ENCODE data around the gene FGD3. TPM values are rescaled to one million over a fixed set of nuclear protein-coding genes. Genes with fewer than 3 reads are reported as not detected.
A peak's percentile ranks its signal among the peaks of the same experiment; 100 is the strongest.

FGD3 gene
- polyA plus RNA-seq, 2 of the 4 experiments (the other 2 are of a cell fraction): 0.18 to 0.23 TPM

DNA sequence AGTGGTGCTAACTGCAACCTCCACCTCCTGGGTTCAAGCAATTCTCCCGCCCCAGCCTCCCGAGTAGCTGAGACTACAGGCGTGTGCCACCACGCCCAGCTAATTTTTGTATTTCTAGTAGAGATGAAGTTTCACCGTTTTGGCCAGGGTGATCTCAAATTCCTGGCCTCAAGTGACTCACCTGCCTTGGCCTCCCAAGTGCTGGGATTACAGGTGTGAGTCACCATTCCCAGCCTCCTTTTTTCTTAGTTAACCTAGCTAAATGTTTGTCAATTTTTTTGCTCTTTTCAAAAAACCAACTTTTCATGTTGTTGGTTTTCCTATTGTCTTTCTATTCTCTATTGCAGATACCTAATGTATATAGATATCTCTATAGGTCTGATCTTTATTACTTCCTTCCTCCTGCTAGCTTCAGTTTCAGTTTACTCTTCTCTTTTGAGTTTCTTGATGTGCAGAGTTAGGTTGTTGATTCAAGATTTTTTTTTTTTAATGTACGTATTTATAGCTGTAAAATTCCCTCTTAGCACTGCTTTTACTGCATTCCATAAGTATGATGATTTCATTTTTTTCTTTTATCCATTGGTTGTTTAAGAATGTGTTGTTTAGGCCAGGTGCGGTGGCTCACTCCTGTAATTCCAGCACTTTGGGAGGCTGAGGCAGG, 32.9 kb downstream of the FGD3 start:
- FAIRE-seq: no peak
- WGBS (ENCODE audit: missing lambda C conversion rate): 41% methylated on average over 7 of the region's 7 CpGs
- ATAC-seq: no peak
- H3K4me3 ChIP-seq: no peak overlapping the region
- H3K9me3 ChIP-seq: peaks cover 30% of the 10 kb centered on the region; the same call in 2 of the 3 replicates
- POLR2A ChIA-PET: no interaction called here
- TF ChIP-seq, protein P1, sequence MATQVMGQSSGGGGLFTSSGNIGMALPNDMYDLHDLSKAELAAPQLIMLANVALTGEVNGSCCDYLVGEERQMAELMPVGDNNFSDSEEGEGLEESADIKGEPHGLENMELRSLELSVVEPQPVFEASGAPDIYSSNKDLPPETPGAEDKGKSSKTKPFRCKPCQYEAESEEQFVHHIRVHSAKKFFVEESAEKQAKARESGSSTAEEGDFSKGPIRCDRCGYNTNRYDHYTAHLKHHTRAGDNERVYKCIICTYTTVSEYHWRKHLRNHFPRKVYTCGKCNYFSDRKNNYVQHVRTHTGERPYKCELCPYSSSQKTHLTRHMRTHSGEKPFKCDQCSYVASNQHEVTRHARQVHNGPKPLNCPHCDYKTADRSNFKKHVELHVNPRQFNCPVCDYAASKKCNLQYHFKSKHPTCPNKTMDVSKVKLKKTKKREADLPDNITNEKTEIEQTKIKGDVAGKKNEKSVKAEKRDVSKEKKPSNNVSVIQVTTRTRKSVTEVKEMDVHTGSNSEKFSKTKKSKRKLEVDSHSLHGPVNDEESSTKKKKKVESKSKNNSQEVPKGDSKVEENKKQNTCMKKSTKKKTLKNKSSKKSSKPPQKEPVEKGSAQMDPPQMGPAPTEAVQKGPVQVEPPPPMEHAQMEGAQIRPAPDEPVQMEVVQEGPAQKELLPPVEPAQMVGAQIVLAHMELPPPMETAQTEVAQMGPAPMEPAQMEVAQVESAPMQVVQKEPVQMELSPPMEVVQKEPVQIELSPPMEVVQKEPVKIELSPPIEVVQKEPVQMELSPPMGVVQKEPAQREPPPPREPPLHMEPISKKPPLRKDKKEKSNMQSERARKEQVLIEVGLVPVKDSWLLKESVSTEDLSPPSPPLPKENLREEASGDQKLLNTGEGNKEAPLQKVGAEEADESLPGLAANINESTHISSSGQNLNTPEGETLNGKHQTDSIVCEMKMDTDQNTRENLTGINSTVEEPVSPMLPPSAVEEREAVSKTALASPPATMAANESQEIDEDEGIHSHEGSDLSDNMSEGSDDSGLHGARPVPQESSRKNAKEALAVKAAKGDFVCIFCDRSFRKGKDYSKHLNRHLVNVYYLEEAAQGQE (IDR thresholded peaks at IDR 0.05): no peak
- TF ChIP-seq FOSL2 (IDR thresholded peaks at IDR 0.05) (no peak), FOSL2 (CRISPR knock-in tag; IDR thresholded peaks at IDR 0.05) (peak; percentile 21; the same call in 1 of the 2 replicates), NPAS2 (CRISPR knock-in tag; IDR thresholded peaks at IDR 0.05; ENCODE audit: borderline replicate concordance) (no peak)
- no peak overlapping the region for H3K4me2 ChIP-seq
- CTCF ChIA-PET: interaction anchor here (1.0 kb wide), 1 partner anchor 24 kb away, joined by 4 read pairs; no protein-coding TSS in a partner anchor
- H3K4me1 ChIP-seq: no peaks in the 10 kb centered on the region
- DNase-seq (ENCODE audit: low read depth in 1 of 2, low spot score in 1 of 2): no peak
- no peak overlapping the region for H3K27ac ChIP-seq

- H3K27ac ChIP-seq: no peak overlapping the region
- TF ChIP-seq MYC (IDR thresholded peaks at IDR 0.05; ENCODE audit: borderline replicate concordance, low read length) (no peak), ZNF302 (CRISPR knock-in tag; IDR thresholded peaks at IDR 0.05) (no peak), RFX5 (IDR thresholded peaks at IDR 0.05) (no peak), CHD2 (IDR thresholded peaks at IDR 0.05; ENCODE audit: low read length, partially characterized antibody) (no peak), CEBPB (IDR thresholded peaks at IDR 0.05) (no peak), ZSCAN20 (CRISPR knock-in tag; IDR thresholded peaks at IDR 0.05) (no peak), NFE2L2 (conservative IDR thresholded peaks at IDR 0.05; ENCODE audit: low read length) (no peak)
- TF ChIP-seq, protein P2, sequence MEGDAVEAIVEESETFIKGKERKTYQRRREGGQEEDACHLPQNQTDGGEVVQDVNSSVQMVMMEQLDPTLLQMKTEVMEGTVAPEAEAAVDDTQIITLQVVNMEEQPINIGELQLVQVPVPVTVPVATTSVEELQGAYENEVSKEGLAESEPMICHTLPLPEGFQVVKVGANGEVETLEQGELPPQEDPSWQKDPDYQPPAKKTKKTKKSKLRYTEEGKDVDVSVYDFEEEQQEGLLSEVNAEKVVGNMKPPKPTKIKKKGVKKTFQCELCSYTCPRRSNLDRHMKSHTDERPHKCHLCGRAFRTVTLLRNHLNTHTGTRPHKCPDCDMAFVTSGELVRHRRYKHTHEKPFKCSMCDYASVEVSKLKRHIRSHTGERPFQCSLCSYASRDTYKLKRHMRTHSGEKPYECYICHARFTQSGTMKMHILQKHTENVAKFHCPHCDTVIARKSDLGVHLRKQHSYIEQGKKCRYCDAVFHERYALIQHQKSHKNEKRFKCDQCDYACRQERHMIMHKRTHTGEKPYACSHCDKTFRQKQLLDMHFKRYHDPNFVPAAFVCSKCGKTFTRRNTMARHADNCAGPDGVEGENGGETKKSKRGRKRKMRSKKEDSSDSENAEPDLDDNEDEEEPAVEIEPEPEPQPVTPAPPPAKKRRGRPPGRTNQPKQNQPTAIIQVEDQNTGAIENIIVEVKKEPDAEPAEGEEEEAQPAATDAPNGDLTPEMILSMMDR (IDR thresholded peaks at IDR 0.05): no peak
- no peak overlapping the region for H3K4me3 ChIP-seq
- POLR2A ChIA-PET: no interaction called here
- H3K9me3 ChIP-seq: peaks cover 36% of the 10 kb centered on the region; the same call in 2 of the 3 replicates
- no peaks in the 10 kb centered on the region for H3K4me1 ChIP-seq
- no peak for FAIRE-seq
- DNase-seq (ENCODE audit: low read depth in 1 of 2, low spot score in 1 of 2): no peak
- CTCF ChIA-PET: interaction anchor here (0.7 to 2.1 kb wide), 2 partner anchors 21 to 390 kb away, joined by 3 to 9 read pairs; no protein-coding TSS in a partner anchor
- WGBS (ENCODE audit: missing lambda C conversion rate): 5% methylated on average over 2 of the region's 2 CpGs
- no peak for ATAC-seq
- no peak overlapping the region for H3K4me2 ChIP-seq
Measured at GRCh38 chr9:92982130-92982529, 34.8 kb downstream of the FGD3 start.

GRCh38 chr9:92983984-92984589, 36.8 kb downstream of the FGD3 start:
- POLR2A ChIA-PET: interaction anchor here (0.6 kb wide), 1 partner anchor 17 kb away, joined by 6 read pairs; no protein-coding TSS in a partner anchor
- ATAC-seq (no peak), DNase-seq (ENCODE audit: low read depth in 1 of 2, low spot score in 1 of 2) (peak in 1 of 2 experiments; percentile 50), FAIRE-seq (peak; percentile 68)
- 0% methylated on average over 2 of the region's 2 CpGs for WGBS (ENCODE audit: missing lambda C conversion rate)
- Histone ChIP-seq H3K9me3 (peaks cover 39% of the 10 kb centered on the region; the same call in 2 of the 3 replicates), H3K4me2 (no peak overlapping the region), H3K4me1 (no peaks in the 10 kb centered on the region), H3K4me3 (no peak overlapping the region), H3K27ac (no peak overlapping the region)
- CTCF ChIA-PET: interaction anchor here (1.5 kb wide), 1 partner anchor 9 kb away, joined by 3 read pairs; no protein-coding TSS in a partner anchor
- TF ChIP-seq RAD21 (conservative IDR thresholded peaks at IDR 0.05 in 1 of 2, IDR thresholded peaks at IDR 0.05 in 1 of 2) (no peak), POLR2A (IDR thresholded peaks at IDR 0.05; ENCODE audit: low read length) (no peak), ZFP36 (IDR thresholded peaks at IDR 0.05; ENCODE audit: borderline replicate concordance, partially characterized antibody) (peak; percentile 99), MAX (IDR thresholded peaks at IDR 0.05) (no peak), RNF2 (IDR thresholded peaks at IDR 0.05; ENCODE audit: borderline replicate concordance, low read depth) (no peak)

Measured in A549 (cell line).